CD4-positive, alpha-beta memory T cell (primary cell): ENCODE results near the gene SPEM2. TPM values are rescaled to one million over a fixed set of nuclear protein-coding genes. Genes with fewer than 3 reads are reported as not detected.
A peak's percentile ranks its signal among the peaks of the same experiment; 100 is the strongest.

Experiments
- CTCF ChIA-PET: fragments of 350-600 bp; sonication (Branson Sonifier 250); formaldehyde crosslinking; loops from one replicate; lab custom pipeline; 2021; ENCODE audit warnings: inconsistent platforms; ENCODE audit not compliant: partially characterized antibody; lab: Charles Lee
- POLR2A ChIA-PET: fragments of 350-600 bp; sonication (Branson Sonifier 250); formaldehyde crosslinking; loops from one replicate; lab custom pipeline; 2021; ENCODE audit not compliant: partially characterized antibody; lab: Charles Lee
- DNase-seq, 5 donors: peaks; one replicate each; pipeline versions ENCODE4 v3.0.0 to v3.0.0-alpha.2; 2020 to 2022; ENCODE audit warnings: mixed read lengths in 1 of 5
- H3K27ac ChIP-seq: one replicate; pipeline ENCODE4 v1.7.0; 2013; ENCODE audit warnings: low read depth, low read length
- H3K27me3 ChIP-seq: 2 replicates; pipeline ENCODE4 v1.7.0; 2013; ENCODE audit warnings: mild to moderate bottlenecking, low read length, moderate library complexity; ENCODE audit not compliant: insufficient read depth
- H3K36me3 ChIP-seq: 2 replicates; pipeline ENCODE4 v1.7.0; 2013; ENCODE audit warnings: mild to moderate bottlenecking, low read length, moderate library complexity; ENCODE audit not compliant: insufficient read depth
- H3K4me1 ChIP-seq: 2 replicates; pipeline ENCODE4 v1.7.0; 2013; ENCODE audit warnings: mild to moderate bottlenecking, low read length, moderate library complexity; ENCODE audit not compliant: insufficient read depth
- H3K4me3 ChIP-seq, 2 donors: one replicate each; pipeline ENCODE4 v1.7.0; 2013; ENCODE audit warnings: low read length in 2 of 2, mild to moderate bottlenecking in 1 of 2
- H3K9me3 ChIP-seq, 2 donors: one replicate each; pipeline ENCODE4 v1.7.0; 2013; ENCODE audit warnings: low read length in 2 of 2, control low read depth in 1 of 2; ENCODE audit not compliant: control insufficient read depth in 1 of 2
- H3K27ac Mint-ChIP-seq, 7 donors: one replicate each; pipeline ENCODE4 v1.8.0; 2020 to 2021; ENCODE audit warnings: mixed read lengths in 7 of 7, mild to moderate bottlenecking in 6 of 7, inconsistent platforms in 3 of 7, moderate library complexity in 3 of 7
- H3K27me3 Mint-ChIP-seq, 2 donors: one replicate each; pipeline ENCODE4 v1.8.0; 2020 to 2021; ENCODE audit warnings: mixed read lengths in 2 of 2
- H3K36me3 Mint-ChIP-seq, 2 donors: one replicate each; pipeline ENCODE4 v1.8.0; 2020 to 2021; ENCODE audit warnings: mixed read lengths in 2 of 2, inconsistent platforms in 1 of 2, mild to moderate bottlenecking in 1 of 2
- H3K4me1 Mint-ChIP-seq, 4 donors: one replicate each; pipeline ENCODE4 v1.8.0; 2020 to 2021; ENCODE audit warnings: mixed read lengths in 4 of 4, mild to moderate bottlenecking in 1 of 4
- H3K4me3 Mint-ChIP-seq, 8 donors: one replicate each; pipeline ENCODE4 v1.8.0; 2020 to 2021; ENCODE audit warnings: mixed read lengths in 8 of 8, mild to moderate bottlenecking in 7 of 8, moderate library complexity in 6 of 8, inconsistent platforms in 3 of 8
- H3K9me3 Mint-ChIP-seq, 8 donors: one replicate each; pipeline ENCODE4 v1.8.0; 2020 to 2021; ENCODE audit warnings: mixed read lengths in 8 of 8, mild to moderate bottlenecking in 5 of 8, inconsistent platforms in 3 of 8, moderate library complexity in 1 of 8
- intact Hi-C: fragments of 100-400 bp; cut with micrococcal nuclease; formaldehyde crosslinking; loops from one replicate; pipeline ENCODE4 v1.15.1; 2023
- polyA plus RNA-seq, 2 donors: library from polyadenylated mRNA; unstranded; fragments of 300-500 nt; fragmentation: Illumina TruSeq; gene quantifications; one replicate each; pipeline ENCODE4 v1.2.3, GENCODE V29; 2021
- total RNA-seq, 2 experiments: library from RNA; stranded (reverse); gene quantifications; one replicate each; pipeline ENCODE4 v1.2.3, GENCODE V29; 2021

The SPEM2 gene
- total and polyA plus RNA-seq, 4 experiments from 2014 or later = not detected

DNA sequence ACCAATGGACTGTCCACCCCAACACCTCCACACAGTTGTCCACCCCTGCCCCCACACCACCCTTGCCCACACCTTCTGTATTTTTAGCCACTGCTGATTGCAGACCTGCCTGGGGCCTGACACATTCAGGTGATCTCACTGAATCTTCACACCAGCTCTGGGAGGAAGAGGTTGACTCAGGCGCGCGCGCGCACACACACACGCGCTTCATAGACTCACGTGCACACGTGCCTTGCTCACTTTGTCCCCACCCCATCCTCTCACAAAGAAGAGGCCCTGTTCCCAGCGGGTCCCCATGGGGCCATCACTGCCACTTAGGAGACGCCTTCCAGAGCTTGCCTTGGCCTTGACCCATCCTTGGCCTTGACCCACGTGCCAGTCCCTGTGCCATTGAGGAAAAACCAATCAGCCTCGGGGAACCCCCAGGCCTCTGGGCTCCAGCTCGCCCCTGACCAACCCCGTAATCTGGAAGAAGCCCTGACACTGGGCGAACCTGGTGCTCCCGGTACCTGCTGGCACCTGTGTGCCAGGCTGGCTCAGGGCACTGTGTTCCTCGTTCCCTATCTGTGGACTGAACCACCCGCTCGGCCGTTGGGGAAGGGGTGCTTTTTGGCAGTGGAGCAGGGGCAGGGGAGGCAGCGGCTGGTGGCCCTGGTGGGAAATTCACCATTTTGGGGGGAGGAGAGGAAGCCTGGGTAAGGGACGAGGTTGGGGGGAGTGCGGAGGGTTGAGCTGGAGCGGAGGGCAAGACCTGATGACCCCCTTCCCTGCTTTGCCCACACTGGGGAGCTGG lies 14.6 kb upstream of the SPEM2 start:
- Histone ChIP-seq H3K9me3 (no peaks in the 10 kb centered on the region), H3K4me3 (no peak overlapping the region), H3K4me1 (no peaks in the 10 kb centered on the region), H3K27me3 (no peaks in the 10 kb centered on the region), H3K36me3 (no peaks in the 10 kb centered on the region), H3K27ac (no peak overlapping the region)
- POLR2A ChIA-PET = no interaction called here
- H3K27me3 Mint-ChIP-seq = peaks cover 0 to 2% of the 10 kb centered on the region in 2 donors
- H3K9me3 Mint-ChIP-seq = no peaks in the 10 kb centered on the region
- H3K4me1 Mint-ChIP-seq = peaks cover 5 to 24% (median 7%) of the 10 kb centered on the region in 4 donors
- intact Hi-C loops = no loop called here
- CTCF ChIA-PET = no interaction called here
- DNase-seq = peak in 1 of 5 donors; percentile 33
- no peak overlapping the region for H3K4me3 Mint-ChIP-seq
- H3K27ac Mint-ChIP-seq = peak overlapping the region in 1 of 7 donors; percentile 72
- H3K36me3 Mint-ChIP-seq = no peaks in the 10 kb centered on the region

DNA sequence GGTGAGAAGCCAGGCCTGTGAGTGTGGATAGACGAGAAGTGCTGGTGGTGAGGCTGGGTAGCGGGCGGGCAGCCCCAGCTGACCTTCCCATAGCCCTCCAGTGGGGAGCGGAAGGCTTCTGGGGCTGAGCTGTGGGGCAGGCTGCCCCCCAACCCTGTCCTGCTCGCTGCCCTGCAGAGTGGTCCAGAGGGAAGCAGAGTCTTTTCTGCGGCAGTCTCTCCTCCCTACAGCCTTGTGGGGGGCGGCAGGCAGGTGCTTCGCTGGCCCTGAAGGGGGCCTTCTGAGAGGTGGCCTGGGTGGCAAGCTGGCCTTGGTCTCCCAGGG lies 14.0 kb upstream of the SPEM2 start:
- Histone ChIP-seq H3K4me1 (no peaks in the 10 kb centered on the region), H3K27me3 (no peaks in the 10 kb centered on the region), H3K9me3 (no peaks in the 10 kb centered on the region), H3K4me3 (no peak overlapping the region), H3K27ac (no peak overlapping the region), H3K36me3 (no peaks in the 10 kb centered on the region)
- intact Hi-C loops = no loop called here
- Mint-ChIP-seq H3K27ac (no peak overlapping the region), H3K4me1 (peaks cover 2 to 19% (median 7%) of the 10 kb centered on the region in 4 donors), H3K27me3 (peaks cover 0 to 2% of the 10 kb centered on the region in 2 donors), H3K4me3 (no peak overlapping the region), H3K9me3 (no peaks in the 10 kb centered on the region), H3K36me3 (no peaks in the 10 kb centered on the region)
- CTCF ChIA-PET = no interaction called here
- POLR2A ChIA-PET = no interaction called here
- no peak for DNase-seq

DNA sequence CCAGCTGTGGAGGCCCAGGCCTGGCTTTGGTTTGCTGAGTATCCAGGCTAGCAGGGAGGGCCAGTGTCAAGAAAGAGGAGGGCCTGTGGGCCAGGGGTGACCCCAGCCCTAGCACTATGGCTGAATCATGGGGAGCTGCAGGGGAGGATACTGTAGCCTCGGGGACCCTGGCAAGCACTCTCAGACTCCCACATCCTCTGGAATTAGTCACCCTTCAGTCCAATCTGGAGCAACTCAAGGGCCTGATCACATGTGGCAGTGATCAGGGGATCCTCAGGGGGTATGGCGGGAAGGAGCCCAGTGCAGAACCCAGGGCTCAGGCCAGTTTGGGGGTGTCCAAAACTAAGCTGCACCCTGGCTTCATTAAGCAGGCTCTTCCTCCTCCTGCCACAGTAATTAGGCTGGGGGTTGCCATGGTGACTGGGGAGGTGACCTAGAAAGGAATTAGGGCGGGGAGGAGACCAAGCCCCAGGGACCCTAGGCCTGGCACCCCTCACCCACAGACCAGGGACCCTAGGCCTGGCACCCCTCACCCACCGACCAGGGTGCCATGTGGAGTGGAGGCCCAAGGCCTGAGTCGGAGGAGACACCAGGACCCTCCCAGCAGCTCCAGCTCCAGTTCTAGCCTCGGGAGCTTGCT lies 11.9 kb upstream of the SPEM2 start:
- Histone ChIP-seq H3K4me3 (no peak overlapping the region), H3K36me3 (no peaks in the 10 kb centered on the region), H3K4me1 (no peaks in the 10 kb centered on the region), H3K27me3 (no peaks in the 10 kb centered on the region), H3K9me3 (no peaks in the 10 kb centered on the region), H3K27ac (no peak overlapping the region)
- H3K27ac Mint-ChIP-seq = no peak overlapping the region
- DNase-seq = peak in 1 of 5 donors; percentile 25
- H3K4me1 Mint-ChIP-seq = peaks cover 2 to 11% (median 5%) of the 10 kb centered on the region in 4 donors
- no peaks in the 10 kb centered on the region for H3K9me3 Mint-ChIP-seq
- H3K4me3 Mint-ChIP-seq = no peak overlapping the region
- H3K36me3 Mint-ChIP-seq = no peaks in the 10 kb centered on the region
- H3K27me3 Mint-ChIP-seq = peaks cover 0 to 2% of the 10 kb centered on the region in 2 donors
- intact Hi-C loops = no loop called here
- ChIA-PET CTCF (interaction anchor here (0.8 to 1.2 kb wide), 2 partner anchors 23 to 58 kb away, joined by 3 read pairs; no protein-coding TSS in a partner anchor), POLR2A (interaction anchor here (0.7 to 1.3 kb wide), 2 partner anchors 11 to 22 kb away, joined by 3 read pairs; partner anchors contain the start of gene TMEM102)

DNA sequence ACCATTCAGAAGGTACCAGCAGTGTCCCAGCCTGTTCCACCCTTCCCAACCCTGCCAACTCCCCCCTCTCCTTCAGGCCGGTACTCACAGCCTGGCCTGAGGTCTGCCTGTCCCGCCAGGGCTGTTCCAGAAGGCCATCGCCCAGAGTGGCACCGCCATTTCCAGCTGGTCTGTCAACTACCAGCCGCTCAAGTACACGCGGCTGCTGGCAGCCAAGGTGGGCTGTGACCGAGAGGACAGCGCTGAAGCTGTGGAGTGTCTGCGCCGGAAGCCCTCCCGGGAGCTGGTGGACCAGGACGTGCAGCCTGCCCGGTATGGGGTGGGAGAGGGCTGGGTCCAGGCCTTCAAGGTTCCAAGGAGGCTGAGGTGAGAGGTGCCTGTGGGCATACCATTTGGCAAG lies 10.6 kb upstream of the SPEM2 start:
- Mint-ChIP-seq H3K4me1 (peaks cover 0 to 2% (median under 1%) of the 10 kb centered on the region in 4 donors), H3K27me3 (no peaks in the 10 kb centered on the region), H3K36me3 (no peaks in the 10 kb centered on the region), H3K27ac (no peak overlapping the region), H3K4me3 (no peak overlapping the region), H3K9me3 (no peaks in the 10 kb centered on the region)
- Histone ChIP-seq H3K4me3 (no peak overlapping the region), H3K27ac (no peak overlapping the region), H3K9me3 (no peaks in the 10 kb centered on the region), H3K27me3 (no peaks in the 10 kb centered on the region), H3K36me3 (no peaks in the 10 kb centered on the region), H3K4me1 (no peaks in the 10 kb centered on the region)
- POLR2A ChIA-PET = no interaction called here
- CTCF ChIA-PET = interaction anchor here (1.5 kb wide), 1 partner anchor 58 kb away, joined by 3 read pairs; no protein-coding TSS in a partner anchor
- intact Hi-C loops = no loop called here
- DNase-seq = no peak

DNA sequence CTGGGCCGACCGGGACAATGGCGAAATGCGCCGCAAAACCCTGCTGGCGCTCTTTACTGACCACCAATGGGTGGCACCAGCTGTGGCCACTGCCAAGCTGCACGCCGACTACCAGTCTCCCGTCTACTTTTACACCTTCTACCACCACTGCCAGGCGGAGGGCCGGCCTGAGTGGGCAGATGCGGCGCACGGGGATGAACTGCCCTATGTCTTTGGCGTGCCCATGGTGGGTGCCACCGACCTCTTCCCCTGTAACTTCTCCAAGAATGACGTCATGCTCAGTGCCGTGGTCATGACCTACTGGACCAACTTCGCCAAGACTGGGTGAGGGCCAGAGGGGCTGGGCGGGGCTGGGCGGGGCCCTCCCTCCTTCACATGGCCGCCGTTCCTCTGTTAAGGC lies 9.6 kb upstream of the SPEM2 start:
- intact Hi-C loops = loop anchor here (1.0 kb wide), 1 partner anchor 59 kb away; no protein-coding TSS in a partner anchor
- no peaks in the 10 kb centered on the region for H3K9me3 Mint-ChIP-seq
- no peak overlapping the region for H3K27ac Mint-ChIP-seq
- H3K4me1 Mint-ChIP-seq = peaks cover 0 to 2% (median 0%) of the 10 kb centered on the region in 4 donors
- DNase-seq = no peak
- H3K27me3 ChIP-seq = no peaks in the 10 kb centered on the region
- ChIA-PET POLR2A (interaction anchor here (1.3 kb wide), 1 partner anchor 12 kb away, joined by 4 read pairs; the partner anchor contains the start of gene TMEM256), CTCF (interaction anchor here (1.5 kb wide), 1 partner anchor 59 kb away, joined by 3 read pairs; no protein-coding TSS in a partner anchor)
- H3K36me3 ChIP-seq = no peaks in the 10 kb centered on the region
- H3K4me1 ChIP-seq = no peaks in the 10 kb centered on the region
- no peaks in the 10 kb centered on the region for H3K9me3 ChIP-seq
- H3K4me3 ChIP-seq = no peak overlapping the region
- no peaks in the 10 kb centered on the region for H3K36me3 Mint-ChIP-seq
- no peak overlapping the region for H3K27ac ChIP-seq
- no peaks in the 10 kb centered on the region for H3K27me3 Mint-ChIP-seq
- H3K4me3 Mint-ChIP-seq = no peak overlapping the region

DNA sequence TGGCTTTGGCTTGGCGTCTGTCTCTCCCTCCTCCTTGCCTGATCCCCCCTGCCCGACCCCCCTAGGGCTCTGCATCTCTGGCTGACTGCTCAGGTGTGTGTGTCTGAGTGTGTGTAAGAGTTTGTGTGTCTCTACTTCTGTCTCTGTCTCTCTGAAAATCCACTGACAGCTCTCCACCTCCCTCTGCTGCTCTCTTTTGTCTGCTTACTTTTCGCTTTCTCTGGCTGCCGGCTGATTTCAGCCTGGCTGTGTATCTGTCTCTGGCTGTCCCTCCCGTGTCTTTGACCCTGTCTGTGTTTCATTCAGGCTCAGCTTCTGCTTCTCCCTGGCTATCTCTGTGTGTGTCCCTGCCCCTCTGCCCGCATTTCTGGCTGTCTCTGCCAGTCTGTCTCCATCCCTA lies 9.1 kb upstream of the SPEM2 start:
- no peak for DNase-seq
- Histone ChIP-seq H3K27ac (no peak overlapping the region), H3K4me1 (no peaks in the 10 kb centered on the region), H3K36me3 (no peaks in the 10 kb centered on the region), H3K4me3 (no peak overlapping the region), H3K27me3 (no peaks in the 10 kb centered on the region), H3K9me3 (no peaks in the 10 kb centered on the region)
- Mint-ChIP-seq H3K36me3 (no peaks in the 10 kb centered on the region), H3K4me1 (peaks cover 0 to 2% (median 0%) of the 10 kb centered on the region in 4 donors), H3K4me3 (peak overlapping the region in 1 of 8 donors; percentile 3), H3K27ac (peak overlapping the region in 1 of 7 donors; percentile 29), H3K27me3 (no peaks in the 10 kb centered on the region), H3K9me3 (no peaks in the 10 kb centered on the region)
- ChIA-PET CTCF (no interaction called here), POLR2A (interaction anchor here (1.3 kb wide), 1 partner anchor 12 kb away, joined by 4 read pairs; the partner anchor contains the start of gene TMEM256)
- intact Hi-C loops = loop anchor here (1.0 kb wide), 1 partner anchor 60 kb away; no protein-coding TSS in a partner anchor

DNA sequence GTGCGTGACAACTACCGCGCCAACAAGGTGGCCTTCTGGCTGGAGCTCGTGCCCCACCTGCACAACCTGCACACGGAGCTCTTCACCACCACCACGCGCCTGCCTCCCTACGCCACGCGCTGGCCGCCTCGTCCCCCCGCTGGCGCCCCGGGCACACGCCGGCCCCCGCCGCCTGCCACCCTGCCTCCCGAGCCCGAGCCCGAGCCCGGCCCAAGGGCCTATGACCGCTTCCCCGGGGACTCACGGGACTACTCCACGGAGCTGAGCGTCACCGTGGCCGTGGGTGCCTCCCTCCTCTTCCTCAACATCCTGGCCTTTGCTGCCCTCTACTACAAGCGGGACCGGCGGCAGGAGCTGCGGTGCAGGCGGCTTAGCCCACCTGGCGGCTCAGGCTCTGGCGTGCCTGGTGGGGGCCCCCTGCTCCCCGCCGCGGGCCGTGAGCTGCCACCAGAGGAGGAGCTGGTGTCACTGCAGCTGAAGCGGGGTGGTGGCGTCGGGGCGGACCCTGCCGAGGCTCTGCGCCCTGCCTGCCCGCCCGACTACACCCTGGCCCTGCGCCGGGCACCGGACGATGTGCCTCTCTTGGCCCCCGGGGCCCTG lies 8.3 kb upstream of the SPEM2 start:
- no peaks in the 10 kb centered on the region for H3K27me3 ChIP-seq
- peak in 1 of 5 donors; percentile 11 for DNase-seq
- H3K27ac ChIP-seq = no peak overlapping the region
- Mint-ChIP-seq H3K27ac (no peak overlapping the region), H3K9me3 (no peaks in the 10 kb centered on the region), H3K27me3 (no peaks in the 10 kb centered on the region), H3K36me3 (no peaks in the 10 kb centered on the region), H3K4me3 (no peak overlapping the region), H3K4me1 (peaks cover 0 to 2% (median 0%) of the 10 kb centered on the region in 4 donors)
- no peaks in the 10 kb centered on the region for H3K36me3 ChIP-seq
- H3K4me3 ChIP-seq = no peak overlapping the region
- POLR2A ChIA-PET = interaction anchor here (1.3 kb wide), 1 partner anchor 13 kb away, joined by 4 read pairs; the partner anchor contains the start of gene TMEM256
- H3K9me3 ChIP-seq = no peaks in the 10 kb centered on the region
- CTCF ChIA-PET = no interaction called here
- H3K4me1 ChIP-seq = no peaks in the 10 kb centered on the region
- intact Hi-C loops = no loop called here
